ENCODE measurements around the gene COPB1.
"Not testable (repeated sequence)": the region's sequence is repeated elsewhere in the genome, so short reads cannot be mapped to it uniquely, and the experiment has no call there.

COPB1 gene

GRCh38 chr11:14499560-14500180, at the start of gene COPB1:
Gene COPB1, minus strand, starts transcription at chr11:14499811. Its CDS starts 883 bp downstream, at chr11:14498928.
- peak; percentile 33 to 93 (median 88) for DNase-seq

- DNase-seq = no peak
These were observed 47.8 kb upstream of the COPB1 start for GRCh38 chr11:14547440-14547839.

- peak in 2 of 58 donors; percentile 1 to 13 for DNase-seq
These were observed 47.1 kb upstream of the COPB1 start for GRCh38 chr11:14546672-14547071.

GRCh38 chr11:14544611-14545010, 45.0 kb upstream of the COPB1 start:
- DNase-seq = no peak

- DNase-seq = no peak
These were observed 43.6 kb upstream of the COPB1 start for GRCh38 chr11:14543260-14543659.

- peak in 1 of 58 donors; percentile 20 for DNase-seq
These were observed 42.7 kb upstream of the COPB1 start for GRCh38 chr11:14542324-14542723.

GRCh38 chr11:14541192-14541947, 41.8 kb upstream of the COPB1 start:
- DNase-seq = peak in 18 of 58 donors; percentile 5 to 57 (median 27)

- no peak for DNase-seq
These were observed 40.4 kb upstream of the COPB1 start for GRCh38 chr11:14539982-14540421.

- DNase-seq = no peak
These were observed 39.4 kb upstream of the COPB1 start for GRCh38 chr11:14538926-14539554.

- DNase-seq = peak in 9 of 58 donors; percentile 3 to 66 (median 22)
These were observed 38.8 kb upstream of the COPB1 start for GRCh38 chr11:14538271-14538925.

GRCh38 chr11:14537134-14537599, 37.6 kb upstream of the COPB1 start:
- peak in 2 of 58 donors; percentile 15 to 36 for DNase-seq

GRCh38 chr11:14535166-14535565, 35.6 kb upstream of the COPB1 start:
- DNase-seq = not testable (repeated sequence)

- DNase-seq = no peak
These were observed 30.3 kb upstream of the COPB1 start for GRCh38 chr11:14529951-14530350.

GRCh38 chr11:14529321-14529720, 29.7 kb upstream of the COPB1 start:
- DNase-seq = no peak

- DNase-seq = no peak
These were observed 23.2 kb upstream of the COPB1 start for GRCh38 chr11:14522801-14523200.

GRCh38 chr11:14522245-14522644, 22.6 kb upstream of the COPB1 start:
- no peak for DNase-seq

GRCh38 chr11:14520747-14521151, 21.1 kb upstream of the COPB1 start:
- no peak for DNase-seq

GRCh38 chr11:14519917-14520746, 20.5 kb upstream of the COPB1 start, which contains the start of gene PSMA1:
Gene PSMA1, minus strand, starts transcription at chr11:14520386. Its CDS starts 87 bp downstream, at chr11:14520299.
- peak; percentile 63 to 96 (median 88) for DNase-seq

GRCh38 chr11:14519597-14519916, 19.9 kb upstream of the COPB1 start:
- no peak for DNase-seq

- no peak for DNase-seq
These were observed 19.2 kb upstream of the COPB1 start for GRCh38 chr11:14518820-14519219.

GRCh38 chr11:14513800-14514199, 14.2 kb upstream of the COPB1 start:
- no peak for DNase-seq
